HEK293 (cell line): ENCODE results near the gene DLK1.
A peak's percentile ranks its signal among the peaks of the same experiment; 100 is the strongest.

Source experiments
- CTCF ChIA-PET: fragments of 350-600 bp; formaldehyde crosslinking; extraction: SDS; loops from one replicate; lab custom pipeline; 2021; ENCODE audit warnings: antibody characterized with exemption; lab: Yijun Ruan, JAX
- POLR2A ChIA-PET: fragments of 300-600 bp; formaldehyde crosslinking; extraction: SDS; loops from one replicate; lab custom pipeline; 2020; ENCODE audit warnings: antibody characterized with exemption, inconsistent platforms; lab: Yijun Ruan, JAX
- H3K27ac ChIP-seq: fragments of 200-500 bp; sonication (Bioruptor generic); 2 replicates; pipeline ENCODE4 v1.5.1; 2014; ENCODE audit warnings: low read depth, low read length, control low read depth, inconsistent platforms; ENCODE audit errors: extremely low read depth
- H3K36me3 ChIP-seq, 2 experiments: fragments of 200-500 bp in 1 of 2; sonication (Bioruptor generic) in 1 of 2; 1 replicate in 1 of 2; 2 replicates in 1 of 2; pipeline ENCODE4 v1.5.1; 2014 to 2017; ENCODE audit warnings: inconsistent platforms in 2 of 2, low read length in 2 of 2; ENCODE audit not compliant: control insufficient read depth in 2 of 2, insufficient read depth in 1 of 2
- H3K4me1 ChIP-seq: fragments of 200-500 bp; sonication (Bioruptor generic); 2 replicates; pipeline ENCODE4 v1.5.1; 2014; ENCODE audit warnings: mild to moderate bottlenecking, low read length, inconsistent platforms; ENCODE audit not compliant: control insufficient read depth, insufficient read depth
- H3K4me3 ChIP-seq: 2 replicates; pipeline ENCODE4 v1.5.1; 2011; ENCODE audit warnings: low read depth, mild to moderate bottlenecking, control low read depth, low read length, moderate library complexity
- H3K9me3 ChIP-seq: fragments of 200-500 bp; sonication (Bioruptor generic); 2 replicates; pipeline ENCODE4 v1.5.1; 2014; ENCODE audit warnings: low read depth, low read length, inconsistent platforms; ENCODE audit not compliant: control insufficient read depth, insufficient read depth
- BCL6B ChIP-seq: fragments of 450-650 bp; formaldehyde crosslinking; IDR thresholded peaks from 2 replicates; pipeline ENCODE4 v1.5.1; 2017; ENCODE audit warnings: missing biosample characterization, missing genetic modification characterization
- HOXC10 ChIP-seq: sonication (generic); formaldehyde crosslinking; IDR thresholded peaks from 2 replicates; pipeline ENCODE4 v1.8.1; 2023; ENCODE audit warnings: mild to moderate bottlenecking, missing genetic modification reagents
- HOXD13 ChIP-seq: sonication (generic); formaldehyde crosslinking; IDR thresholded peaks from 2 replicates; pipeline ENCODE4 v1.8.0; 2022; ENCODE audit warnings: missing genetic modification reagents, borderline replicate concordance
- MZF1 ChIP-seq: fragments of 450-650 bp; formaldehyde crosslinking; IDR thresholded peaks from 2 replicates; pipeline ENCODE4 v1.5.1; 2017; ENCODE audit warnings: missing biosample characterization, missing genetic modification characterization, borderline replicate concordance
- PRDM10 ChIP-seq: fragments of 450-650 bp; formaldehyde crosslinking; IDR thresholded peaks from 2 replicates; pipeline ENCODE4 v1.5.1; 2016; ENCODE audit warnings: missing biosample characterization, missing genetic modification characterization
- PRDM6 ChIP-seq: fragments of 450-650 bp; formaldehyde crosslinking; IDR thresholded peaks from 2 replicates; pipeline ENCODE4 v1.5.1; 2017; ENCODE audit warnings: missing biosample characterization, missing genetic modification characterization
- SETDB1 ChIP-seq: IDR thresholded peaks from one replicate; pipeline ENCODE4 v1.6.1; 2017; ENCODE audit warnings: mild to moderate bottlenecking, low read length, moderate library complexity, mixed read lengths; ENCODE audit not compliant: insufficient read length
- ZBTB17 ChIP-seq: fragments of 450-650 bp; formaldehyde crosslinking; IDR thresholded peaks from 2 replicates; pipeline ENCODE4 v1.5.1; 2016; ENCODE audit warnings: missing biosample characterization, missing genetic modification characterization
- ZBTB26 ChIP-seq: fragments of 450-650 bp; formaldehyde crosslinking; optimal IDR thresholded peaks from 2 replicates; pipeline ENCODE3; 2016; ENCODE audit warnings: missing biosample characterization, mild to moderate bottlenecking, missing genetic modification characterization
- ZEB2 ChIP-seq: fragments of 450-650 bp; formaldehyde crosslinking; IDR thresholded peaks from 2 replicates; pipeline ENCODE4 v1.5.1; 2016; ENCODE audit warnings: missing biosample characterization, missing genetic modification characterization
- ZFHX2 ChIP-seq: fragments of 450-650 bp; formaldehyde crosslinking; conservative IDR thresholded peaks from 2 replicates; pipeline ENCODE4 v1.5.1; 2016; ENCODE audit warnings: missing biosample characterization, missing genetic modification characterization
- ZFP37 ChIP-seq: fragments of 450-650 bp; formaldehyde crosslinking; IDR thresholded peaks from 2 replicates; pipeline ENCODE4 v1.5.1; 2016; ENCODE audit warnings: missing biosample characterization, missing genetic modification characterization
- ZNF19 ChIP-seq: fragments of 450-650 bp; formaldehyde crosslinking; IDR thresholded peaks from 2 replicates; pipeline ENCODE4; 2016; ENCODE audit warnings: missing biosample characterization, missing genetic modification characterization, low read depth
- ZNF324 ChIP-seq: fragments of 450-650 bp; formaldehyde crosslinking; IDR thresholded peaks from 2 replicates; pipeline ENCODE4 v1.5.1; 2016; ENCODE audit warnings: missing biosample characterization, missing genetic modification characterization
- ZNF426 ChIP-seq: fragments of 450-650 bp; formaldehyde crosslinking; IDR thresholded peaks from 2 replicates; pipeline ENCODE4 v1.5.1; 2017; ENCODE audit warnings: missing biosample characterization, missing genetic modification characterization, mild to moderate bottlenecking, inconsistent platforms, moderate library complexity
- ZNF449 ChIP-seq: fragments of 450-650 bp; formaldehyde crosslinking; IDR thresholded peaks from 2 replicates; pipeline ENCODE4 v1.5.1; 2017; ENCODE audit warnings: missing biosample characterization, mild to moderate bottlenecking, missing genetic modification characterization, moderate library complexity
- ZNF488 ChIP-seq: fragments of 450-650 bp; formaldehyde crosslinking; IDR thresholded peaks from 2 replicates; pipeline ENCODE4 v1.5.1; 2016; ENCODE audit warnings: missing biosample characterization, missing genetic modification characterization
- ZNF501 ChIP-seq: fragments of 450-650 bp; formaldehyde crosslinking; IDR thresholded peaks from 2 replicates; pipeline ENCODE4 v1.5.1; 2016; ENCODE audit warnings: missing biosample characterization, missing genetic modification characterization
- ZNF549 ChIP-seq: fragments of 450-650 bp; IDR thresholded peaks from 2 replicates; pipeline ENCODE4 v1.5.1; 2018; ENCODE audit warnings: missing biosample characterization, missing genetic modification characterization, mild to moderate bottlenecking, inconsistent platforms, moderate library complexity
- ZNF560 ChIP-seq: fragments of 450-650 bp; formaldehyde crosslinking; IDR thresholded peaks from 2 replicates; pipeline ENCODE4 v1.5.1; 2017; ENCODE audit warnings: missing biosample characterization, missing genetic modification characterization, borderline replicate concordance
- ZNF623 ChIP-seq: fragments of 450-650 bp; formaldehyde crosslinking; IDR thresholded peaks from 2 replicates; pipeline ENCODE4 v1.5.1; 2016; ENCODE audit warnings: missing biosample characterization, missing genetic modification characterization
- ZNF664 ChIP-seq: fragments of 450-650 bp; formaldehyde crosslinking; IDR thresholded peaks from 2 replicates; pipeline ENCODE4 v1.5.1; 2016; ENCODE audit warnings: missing biosample characterization, missing genetic modification characterization
- ZNF701 ChIP-seq: fragments of 450-650 bp; formaldehyde crosslinking; IDR thresholded peaks from 2 replicates; pipeline ENCODE4 v1.5.1; 2016; ENCODE audit warnings: missing biosample characterization, missing genetic modification characterization
- ZNF76 ChIP-seq: fragments of 450-650 bp; formaldehyde crosslinking; IDR thresholded peaks from 2 replicates; pipeline ENCODE4; 2016; ENCODE audit warnings: low read depth, missing biosample characterization, missing genetic modification characterization, borderline replicate concordance
- ZNF776 ChIP-seq: fragments of 450-650 bp; formaldehyde crosslinking; IDR thresholded peaks from 2 replicates; pipeline ENCODE4 v1.5.0; 2017; ENCODE audit warnings: missing biosample characterization, missing genetic modification characterization, borderline replicate concordance
- ZNF791 ChIP-seq: fragments of 450-650 bp; formaldehyde crosslinking; IDR thresholded peaks from 2 replicates; pipeline ENCODE4 v1.5.1; 2016; ENCODE audit warnings: missing biosample characterization, missing genetic modification characterization

DLK1 gene

GRCh38 chr14:100706200-100706599, 20.5 kb upstream of the DLK1 start:
- Histone ChIP-seq H3K27ac (no peak overlapping the region), H3K9me3 (no peaks in the 10 kb centered on the region), H3K36me3 (no peaks in the 10 kb centered on the region), H3K4me3 (no peak overlapping the region), H3K4me1 (no peaks in the 10 kb centered on the region)
- CTCF ChIA-PET: no interaction called here
- TF ChIP-seq MZF1 (tag by site-specific recombination) (no peak), ZNF623 (no peak)
- POLR2A ChIA-PET: no interaction called here

GRCh38 chr14:100706860-100707259, 19.8 kb upstream of the DLK1 start:
- Histone ChIP-seq H3K9me3 (no peaks in the 10 kb centered on the region), H3K4me1 (no peaks in the 10 kb centered on the region), H3K36me3 (no peaks in the 10 kb centered on the region), H3K27ac (no peak overlapping the region), H3K4me3 (no peak overlapping the region)
- POLR2A ChIA-PET: no interaction called here
- CTCF ChIA-PET: interaction anchor here (1.4 kb wide), 1 partner anchor 15 kb away, joined by 4 read pairs; no protein-coding TSS in a partner anchor
- no peak for TF ChIP-seq ZNF701
- no peak for TF ChIP-seq ZFP37 (tag by site-specific recombination)
- no peak for TF ChIP-seq ZEB2 (tag by site-specific recombination)
- no peak for TF ChIP-seq ZBTB26 (tag by site-specific recombination)
- TF ChIP-seq BCL6B (tag by site-specific recombination): no peak
- no peak for TF ChIP-seq ZNF324
- no peak for TF ChIP-seq ZBTB17
- TF ChIP-seq ZNF791 (tag by site-specific recombination): no peak
- TF ChIP-seq HOXD13 (CRISPR knock-in tag): no peak
- TF ChIP-seq ZNF426 (tag by site-specific recombination): no peak
- TF ChIP-seq ZNF449 (tag by site-specific recombination): no peak
- no peak for TF ChIP-seq SETDB1
- no peak for TF ChIP-seq ZNF76 (tag by site-specific recombination)
- 0 out of 2 replicates have a peak, but pooled peaks have one; percentile 41 for TF ChIP-seq ZNF776
- TF ChIP-seq ZFHX2 (tag by site-specific recombination): peak; percentile 88
- TF ChIP-seq ZNF560 (tag by site-specific recombination): no peak
- TF ChIP-seq ZNF488 (tag by site-specific recombination): 0 out of 2 replicates have a peak, but pooled peaks have one; percentile 23
- TF ChIP-seq ZNF19: no peak
- no peak for TF ChIP-seq ZNF549 (tag by site-specific recombination)
- TF ChIP-seq ZNF664 (tag by site-specific recombination): no peak
- no peak for TF ChIP-seq ZNF501 (tag by site-specific recombination)
- no peak for TF ChIP-seq PRDM10 (tag by site-specific recombination)
- TF ChIP-seq HOXC10: no peak
- no peak for TF ChIP-seq PRDM6 (tag by site-specific recombination)
